ENCODE measurements around the gene RELN.

GRCh38 chr7:103762065-103762760 is 227.2 kb downstream of the RELN start:
- TF ChIP-seq CTCF (IDR thresholded peaks at IDR 0.05) (no peak), EZH2 (IDR thresholded peaks at IDR 0.05; ENCODE audit: borderline replicate concordance, insufficient read depth, low read depth, low read length, poor library complexity, severe bottlenecking) (no peak)

Data from B cell (primary cell).